ENCODE measurements around the gene PSD4. TPM values are rescaled to one million over a fixed set of nuclear protein-coding genes. Genes with fewer than 3 reads are reported as not detected.

Gene PSD4
- total and polyA plus RNA-seq, 12 donors: 19.2 to 164 (median 70.5) TPM

DNA sequence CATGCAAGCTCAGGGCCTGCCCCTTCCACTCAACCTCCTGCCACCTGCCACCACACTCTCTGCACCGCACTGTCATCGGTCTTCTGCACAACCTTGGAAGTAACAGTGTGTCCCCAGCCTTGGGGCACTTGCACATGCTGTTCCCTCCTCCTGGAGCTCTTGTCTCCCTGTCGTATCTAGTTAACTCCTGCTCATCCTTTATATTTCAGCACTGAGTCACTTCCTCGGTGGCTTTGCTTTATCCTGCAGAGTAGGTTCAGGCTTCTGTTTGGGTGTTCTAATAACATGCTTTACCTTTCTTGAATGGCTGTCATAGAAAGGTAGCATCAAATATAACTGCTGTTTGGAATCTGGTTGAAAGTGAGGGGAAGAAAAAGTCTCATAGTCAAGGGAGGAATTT is 79.7 kb downstream of the PSD4 start:
- no peak overlapping the region for H3K4me3 ChIP-seq
- intact Hi-C loops (cut with DNase I): no loop called here

GRCh38 chr2:113255140-113256070 is 81.6 kb downstream of the PSD4 start:
- H3K4me1 ChIP-seq (replicated peaks in 1 of 2): no peaks in the 10 kb centered on the region
- no peak overlapping the region for H3K27ac ChIP-seq
- H3K36me3 ChIP-seq (replicated peaks in 1 of 2): no peaks in the 10 kb centered on the region
- no peaks in the 10 kb centered on the region for H3K9me3 ChIP-seq (replicated peaks in 1 of 3)
- intact Hi-C loops (cut with DNase I): no loop called here
- no peak for DNase-seq
- no peak overlapping the region for H3K4me3 ChIP-seq
- WGBS, 4 donors: 51 to 70% (median 66%) methylated on average over 4 of the region's 4 CpGs
- TF ChIP-seq POLR2A (IDR thresholded peaks at IDR 0.05): no peak
- TF ChIP-seq CTCF (IDR thresholded peaks at IDR 0.05): no peak
- no peaks in the 10 kb centered on the region for H3K27me3 ChIP-seq

More for the DNA sequence above, 79.7 kb downstream of the PSD4 start:
- Histone ChIP-seq H3K9me3 (replicated peaks in 1 of 3) (no peaks in the 10 kb centered on the region), H3K27me3 (no peaks in the 10 kb centered on the region), H3K36me3 (replicated peaks in 1 of 2) (no peaks in the 10 kb centered on the region), H3K27ac (no peak overlapping the region), H3K4me1 (replicated peaks in 1 of 2) (peaks cover 0 to 4% of the 10 kb centered on the region in 2 donors)
- no peak for DNase-seq
- 74 to 79% (median 77%) methylated on average over 4 of the region's 4 CpGs for WGBS, 4 donors
- TF ChIP-seq CTCF (IDR thresholded peaks at IDR 0.05) (no peak), POLR2A (IDR thresholded peaks at IDR 0.05) (no peak)

- no peak overlapping the region for H3K27ac ChIP-seq
- H3K4me1 ChIP-seq (replicated peaks in 1 of 2): no peaks in the 10 kb centered on the region
- H3K36me3 ChIP-seq (replicated peaks in 1 of 2): no peaks in the 10 kb centered on the region
- intact Hi-C loops (cut with DNase I): no loop called here
- H3K27me3 ChIP-seq: no peaks in the 10 kb centered on the region
- no peak overlapping the region for H3K4me3 ChIP-seq
- DNase-seq: no peak
- TF ChIP-seq CTCF (IDR thresholded peaks at IDR 0.05): no peak
- no peak for TF ChIP-seq POLR2A (IDR thresholded peaks at IDR 0.05)
- H3K9me3 ChIP-seq (replicated peaks in 1 of 3): no peaks in the 10 kb centered on the region
- 73 to 84% (median 83%) methylated on average over 7 of the region's 7 CpGs for WGBS, 4 donors
Observed at GRCh38 chr2:113257516-113258264, 83.9 kb downstream of the PSD4 start.

- no peaks in the 10 kb centered on the region for H3K4me1 ChIP-seq (replicated peaks in 1 of 2)
- no peak overlapping the region for H3K4me3 ChIP-seq
- 85 to 92% (median 89%) methylated on average over 6 of the region's 6 CpGs for WGBS, 4 donors
- no peak overlapping the region for H3K27ac ChIP-seq
- no peaks in the 10 kb centered on the region for H3K36me3 ChIP-seq (replicated peaks in 1 of 2)
- DNase-seq: no peak
- H3K27me3 ChIP-seq: no peaks in the 10 kb centered on the region
- TF ChIP-seq CTCF (IDR thresholded peaks at IDR 0.05): no peak
- no peak for TF ChIP-seq POLR2A (IDR thresholded peaks at IDR 0.05)
- intact Hi-C loops (cut with DNase I): no loop called here
- no peaks in the 10 kb centered on the region for H3K9me3 ChIP-seq (replicated peaks in 1 of 3)
Observed at GRCh38 chr2:113258471-113259147, 84.8 kb downstream of the PSD4 start.

Data from adrenal gland (tissue), 12 donors.